Measurements from ENCODE around the gene HM13.
A peak's percentile ranks its signal among the peaks of the same experiment; 100 is the strongest.
"Not testable (repeated sequence)": the region's sequence is repeated elsewhere in the genome, so short reads cannot be mapped to it uniquely, and the experiment has no call there.

Gene HM13

GRCh38 chr20:31500527-31500926 lies 13.7 kb upstream of the HM13 start:
- no peak for DNase-seq (ENCODE audit: low spot score)

GRCh38 chr20:31502884-31503673 lies 11.2 kb upstream of the HM13 start:
- peak; percentile 87 for DNase-seq (ENCODE audit: low spot score)

- no peak for DNase-seq (ENCODE audit: low spot score)
Observed at GRCh38 chr20:31505903-31506302, 8.3 kb upstream of the HM13 start.

GRCh38 chr20:31508517-31509244 lies 5.6 kb upstream of the HM13 start:
- DNase-seq (ENCODE audit: low spot score), result no peak

- no peak for DNase-seq (ENCODE audit: low spot score)
Observed at GRCh38 chr20:31515072-31515774, 981 bp downstream of the HM13 start.

- DNase-seq (ENCODE audit: low spot score), result no peak
Observed at GRCh38 chr20:31515775-31516107, 1.5 kb downstream of the HM13 start.

GRCh38 chr20:31516166-31516565 lies 1.9 kb downstream of the HM13 start:
- DNase-seq (ENCODE audit: low spot score), result no peak

GRCh38 chr20:31516651-31517050 lies 2.4 kb downstream of the HM13 start:
- DNase-seq (ENCODE audit: low spot score), result no peak

- no peak for DNase-seq (ENCODE audit: low spot score)
Observed at GRCh38 chr20:31517373-31517772, 3.1 kb downstream of the HM13 start.

GRCh38 chr20:31521267-31521666 lies 7.0 kb downstream of the HM13 start:
- DNase-seq (ENCODE audit: low spot score), result not testable (repeated sequence)

GRCh38 chr20:31522731-31523130 lies 8.5 kb downstream of the HM13 start:
- DNase-seq (ENCODE audit: low spot score), result no peak

GRCh38 chr20:31523361-31524283 lies 9.4 kb downstream of the HM13 start:
- DNase-seq (ENCODE audit: low spot score), result peak; percentile 73

GRCh38 chr20:31527266-31527665 lies 13.0 kb downstream of the HM13 start:
- no peak for DNase-seq (ENCODE audit: low spot score)

- DNase-seq (ENCODE audit: low spot score), result no peak
Observed at GRCh38 chr20:31535298-31535697, 21.1 kb downstream of the HM13 start.

GRCh38 chr20:31536575-31536974 lies 22.3 kb downstream of the HM13 start:
- no peak for DNase-seq (ENCODE audit: low spot score)

GRCh38 chr20:31537116-31537871 lies 23.1 kb downstream of the HM13 start:
- DNase-seq (ENCODE audit: low spot score), result no peak

GRCh38 chr20:31537890-31538289 lies 23.6 kb downstream of the HM13 start:
- DNase-seq (ENCODE audit: low spot score), result no peak

- DNase-seq (ENCODE audit: low spot score), result no peak
Observed at GRCh38 chr20:31538326-31538725, 24.1 kb downstream of the HM13 start.

GRCh38 chr20:31539636-31540035 lies 25.4 kb downstream of the HM13 start:
- DNase-seq (ENCODE audit: low spot score), result not testable (repeated sequence)

GRCh38 chr20:31540406-31540805 lies 26.2 kb downstream of the HM13 start:
- no peak for DNase-seq (ENCODE audit: low spot score)

- no peak for DNase-seq (ENCODE audit: low spot score)
Observed at GRCh38 chr20:31542201-31542842, 28.1 kb downstream of the HM13 start.

Data from Ammon's horn (tissue), 1 donor.